ENCODE data around the gene KCNA5. TPM values are rescaled to one million over a fixed set of nuclear protein-coding genes. Genes with fewer than 3 reads are reported as not detected.

Gene KCNA5
- total RNA-seq, 1 donor: not detected

DNA sequence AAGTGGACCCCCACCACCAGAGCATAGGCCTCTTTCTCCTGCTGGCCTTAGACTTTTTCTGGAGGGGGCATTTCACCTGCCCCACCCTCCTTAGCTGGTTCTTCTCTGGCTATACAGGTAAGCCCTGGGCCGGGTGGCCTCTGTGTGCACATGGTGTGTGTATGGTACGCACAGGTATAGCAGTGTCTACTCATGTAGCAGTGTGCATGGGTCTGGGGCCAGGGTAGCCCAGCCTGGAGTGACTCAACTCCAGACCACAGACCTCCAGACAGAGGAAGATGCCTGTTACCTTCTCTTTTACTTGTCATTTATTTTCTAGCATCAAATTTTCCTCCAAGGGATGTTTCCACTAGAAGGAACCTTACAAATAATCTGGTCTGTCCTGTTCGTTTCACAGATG, 6.9 kb downstream of the KCNA5 start:
- Histone ChIP-seq H3K4me1 (ENCODE audit: insufficient read depth, low read length) (no peaks in the 10 kb centered on the region), H3K9me3 (ENCODE audit: low read depth, low read length) (no peaks in the 10 kb centered on the region), H3K4me3 (ENCODE audit: insufficient read depth, low read length) (no peak overlapping the region), H3K79me2 (ENCODE audit: insufficient read depth, low read length) (no peaks in the 10 kb centered on the region), H3K27ac (ENCODE audit: low read depth, low read length) (no peak overlapping the region), H3K36me3 (ENCODE audit: insufficient read depth, low read length) (no peaks in the 10 kb centered on the region), H3K27me3 (ENCODE audit: insufficient read depth, low read length) (no peaks in the 10 kb centered on the region), H4K20me1 (ENCODE audit: insufficient read depth, low read length) (no peaks in the 10 kb centered on the region), H3K4me2 (ENCODE audit: insufficient read depth, low read length) (no peak overlapping the region), H2AFZ (ENCODE audit: low read length) (no peak overlapping the region)
- TF ChIP-seq, protein P1, sequence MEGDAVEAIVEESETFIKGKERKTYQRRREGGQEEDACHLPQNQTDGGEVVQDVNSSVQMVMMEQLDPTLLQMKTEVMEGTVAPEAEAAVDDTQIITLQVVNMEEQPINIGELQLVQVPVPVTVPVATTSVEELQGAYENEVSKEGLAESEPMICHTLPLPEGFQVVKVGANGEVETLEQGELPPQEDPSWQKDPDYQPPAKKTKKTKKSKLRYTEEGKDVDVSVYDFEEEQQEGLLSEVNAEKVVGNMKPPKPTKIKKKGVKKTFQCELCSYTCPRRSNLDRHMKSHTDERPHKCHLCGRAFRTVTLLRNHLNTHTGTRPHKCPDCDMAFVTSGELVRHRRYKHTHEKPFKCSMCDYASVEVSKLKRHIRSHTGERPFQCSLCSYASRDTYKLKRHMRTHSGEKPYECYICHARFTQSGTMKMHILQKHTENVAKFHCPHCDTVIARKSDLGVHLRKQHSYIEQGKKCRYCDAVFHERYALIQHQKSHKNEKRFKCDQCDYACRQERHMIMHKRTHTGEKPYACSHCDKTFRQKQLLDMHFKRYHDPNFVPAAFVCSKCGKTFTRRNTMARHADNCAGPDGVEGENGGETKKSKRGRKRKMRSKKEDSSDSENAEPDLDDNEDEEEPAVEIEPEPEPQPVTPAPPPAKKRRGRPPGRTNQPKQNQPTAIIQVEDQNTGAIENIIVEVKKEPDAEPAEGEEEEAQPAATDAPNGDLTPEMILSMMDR (IDR thresholded peaks at IDR 0.05; ENCODE audit: extremely low read depth, low read depth, low read length): no peak
- DNase-seq (ENCODE audit: insufficient read length, low spot score, missing footprints): no peak

DNA sequence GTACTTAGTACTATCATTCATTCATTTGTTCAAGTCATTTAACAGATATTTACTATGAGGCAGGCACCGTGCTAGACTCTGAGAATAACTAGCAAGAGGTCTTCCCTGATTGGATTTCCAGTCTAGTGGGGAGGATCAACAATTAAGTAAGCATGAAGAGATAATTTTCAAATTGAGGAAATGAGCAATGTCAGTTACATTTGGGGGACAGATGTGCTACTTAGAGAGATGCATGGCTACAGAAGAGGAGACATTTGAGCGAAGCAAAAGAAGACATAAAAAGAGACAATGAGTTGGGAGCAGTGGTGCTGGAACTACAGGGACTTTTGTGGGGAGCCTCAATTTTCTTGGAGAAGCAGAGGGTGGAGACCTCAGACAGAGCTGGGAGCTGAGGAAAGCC, 7.7 kb downstream of the KCNA5 start:
- Histone ChIP-seq H3K36me3 (ENCODE audit: insufficient read depth, low read length) (no peaks in the 10 kb centered on the region), H3K4me3 (ENCODE audit: insufficient read depth, low read length) (no peak overlapping the region), H3K4me2 (ENCODE audit: insufficient read depth, low read length) (no peak overlapping the region), H3K27me3 (ENCODE audit: insufficient read depth, low read length) (no peaks in the 10 kb centered on the region), H3K27ac (ENCODE audit: low read depth, low read length) (no peak overlapping the region), H3K4me1 (ENCODE audit: insufficient read depth, low read length) (no peaks in the 10 kb centered on the region), H2AFZ (ENCODE audit: low read length) (no peak overlapping the region), H3K79me2 (ENCODE audit: insufficient read depth, low read length) (no peaks in the 10 kb centered on the region), H4K20me1 (ENCODE audit: insufficient read depth, low read length) (no peaks in the 10 kb centered on the region), H3K9me3 (ENCODE audit: low read depth, low read length) (no peaks in the 10 kb centered on the region)
- no peak for DNase-seq (ENCODE audit: insufficient read length, low spot score, missing footprints)
- TF ChIP-seq, protein P1 (IDR thresholded peaks at IDR 0.05; ENCODE audit: extremely low read depth, low read depth, low read length): no peak

DNA sequence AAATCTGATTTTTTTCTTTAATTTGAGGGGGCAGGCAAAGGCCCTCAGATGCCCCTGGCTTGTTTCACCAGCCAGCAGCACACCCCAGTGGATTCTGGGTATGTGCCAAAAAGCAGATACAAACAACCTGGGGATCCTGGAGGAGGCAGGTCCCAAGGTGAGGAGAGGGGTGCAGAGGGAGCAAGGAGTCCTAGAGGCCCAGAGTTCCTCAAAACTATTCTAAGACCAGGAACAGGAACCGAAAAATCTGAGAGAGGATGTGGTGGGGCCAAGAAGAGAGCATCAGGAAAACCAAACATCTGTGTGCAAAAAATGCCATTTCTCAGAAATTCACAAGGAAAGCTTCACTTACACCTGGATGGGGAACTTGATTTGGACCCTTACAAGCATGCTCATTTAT, 8.2 kb downstream of the KCNA5 start:
- Histone ChIP-seq H3K27ac (ENCODE audit: low read depth, low read length) (no peak overlapping the region), H3K27me3 (ENCODE audit: insufficient read depth, low read length) (no peaks in the 10 kb centered on the region), H3K36me3 (ENCODE audit: insufficient read depth, low read length) (no peaks in the 10 kb centered on the region), H2AFZ (ENCODE audit: low read length) (no peak overlapping the region), H3K79me2 (ENCODE audit: insufficient read depth, low read length) (no peaks in the 10 kb centered on the region), H3K4me1 (ENCODE audit: insufficient read depth, low read length) (no peaks in the 10 kb centered on the region), H3K9me3 (ENCODE audit: low read depth, low read length) (no peaks in the 10 kb centered on the region), H3K4me3 (ENCODE audit: insufficient read depth, low read length) (no peak overlapping the region), H3K4me2 (ENCODE audit: insufficient read depth, low read length) (no peak overlapping the region), H4K20me1 (ENCODE audit: insufficient read depth, low read length) (no peaks in the 10 kb centered on the region)
- TF ChIP-seq, protein P1 (IDR thresholded peaks at IDR 0.05; ENCODE audit: extremely low read depth, low read depth, low read length): no peak
- no peak for DNase-seq (ENCODE audit: insufficient read length, low spot score, missing footprints)

DNA sequence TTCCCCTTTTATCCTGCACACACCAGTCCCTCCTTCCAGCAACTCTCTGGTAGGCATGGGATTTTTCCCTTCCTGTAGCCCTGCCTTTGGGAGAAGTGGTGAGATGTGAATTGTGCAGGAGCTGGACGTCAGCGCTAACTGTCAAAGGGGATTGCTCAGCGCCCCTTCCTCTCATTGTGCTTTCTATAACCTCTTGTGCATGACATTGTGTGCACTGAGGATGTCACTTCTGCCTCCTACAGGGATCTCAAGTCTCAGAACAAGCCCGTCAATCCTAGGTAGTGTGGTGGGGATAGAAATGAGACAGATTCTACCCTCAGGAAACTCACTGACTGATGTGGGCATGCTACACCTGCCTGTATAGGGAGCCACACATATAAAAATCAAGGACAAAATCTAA, 8.7 kb downstream of the KCNA5 start:
- DNase-seq (ENCODE audit: insufficient read length, low spot score, missing footprints): no peak
- TF ChIP-seq, protein P1 (IDR thresholded peaks at IDR 0.05; ENCODE audit: extremely low read depth, low read depth, low read length): no peak
- Histone ChIP-seq H4K20me1 (ENCODE audit: insufficient read depth, low read length) (no peaks in the 10 kb centered on the region), H3K79me2 (ENCODE audit: insufficient read depth, low read length) (no peaks in the 10 kb centered on the region), H3K36me3 (ENCODE audit: insufficient read depth, low read length) (no peaks in the 10 kb centered on the region), H3K4me2 (ENCODE audit: insufficient read depth, low read length) (no peak overlapping the region), H2AFZ (ENCODE audit: low read length) (no peak overlapping the region), H3K4me1 (ENCODE audit: insufficient read depth, low read length) (no peaks in the 10 kb centered on the region), H3K4me3 (ENCODE audit: insufficient read depth, low read length) (no peak overlapping the region), H3K27ac (ENCODE audit: low read depth, low read length) (no peak overlapping the region), H3K9me3 (ENCODE audit: low read depth, low read length) (no peaks in the 10 kb centered on the region), H3K27me3 (ENCODE audit: insufficient read depth, low read length) (no peaks in the 10 kb centered on the region)
